IPS-20b (cell line): ENCODE results near the gene CSE1L.

Source experiments
- H3K27ac ChIP-seq: one replicate; pipeline ENCODE4 v1.5.1; 2013; ENCODE audit warnings: low read length
- H3K27me3 ChIP-seq: 2 replicates; pipeline ENCODE4 v1.6.1; 2013; ENCODE audit warnings: mild to moderate bottlenecking, low read length, inconsistent platforms; ENCODE audit not compliant: insufficient read depth
- H3K36me3 ChIP-seq: 2 replicates; pipeline ENCODE4 v1.6.1; 2013; ENCODE audit warnings: low read depth, mild to moderate bottlenecking, inconsistent platforms, low read length, moderate library complexity; ENCODE audit not compliant: insufficient read depth
- H3K4me1 ChIP-seq: 2 replicates; pipeline ENCODE4 v1.6.1; 2013; ENCODE audit warnings: mild to moderate bottlenecking, control low read depth, inconsistent platforms, low read length, moderate library complexity; ENCODE audit not compliant: insufficient read depth
- H3K4me3 ChIP-seq: 2 replicates; pipeline ENCODE4 v1.5.1; 2013; ENCODE audit warnings: mild to moderate bottlenecking, low read length, inconsistent platforms
- H3K9ac ChIP-seq: 2 replicates; pipeline ENCODE4 v1.6.1; 2013; ENCODE audit warnings: low read depth, mild to moderate bottlenecking, inconsistent platforms, low read length, moderate library complexity
- H3K9me3 ChIP-seq: 2 replicates; pipeline ENCODE4 v1.6.1; 2013; ENCODE audit warnings: mild to moderate bottlenecking, low read depth, low read length, inconsistent platforms; ENCODE audit not compliant: insufficient read depth

CSE1L gene

GRCh38 chr20:49030954-49031619 is 15.0 kb upstream of the CSE1L start:
- Histone ChIP-seq H3K4me3 (no peak overlapping the region), H3K36me3 (peaks cover 57% of the 10 kb centered on the region), H3K27ac (no peak overlapping the region), H3K9ac (no peak overlapping the region), H3K4me1 (no peaks in the 10 kb centered on the region), H3K27me3 (no peaks in the 10 kb centered on the region), H3K9me3 (no peaks in the 10 kb centered on the region)

DNA sequence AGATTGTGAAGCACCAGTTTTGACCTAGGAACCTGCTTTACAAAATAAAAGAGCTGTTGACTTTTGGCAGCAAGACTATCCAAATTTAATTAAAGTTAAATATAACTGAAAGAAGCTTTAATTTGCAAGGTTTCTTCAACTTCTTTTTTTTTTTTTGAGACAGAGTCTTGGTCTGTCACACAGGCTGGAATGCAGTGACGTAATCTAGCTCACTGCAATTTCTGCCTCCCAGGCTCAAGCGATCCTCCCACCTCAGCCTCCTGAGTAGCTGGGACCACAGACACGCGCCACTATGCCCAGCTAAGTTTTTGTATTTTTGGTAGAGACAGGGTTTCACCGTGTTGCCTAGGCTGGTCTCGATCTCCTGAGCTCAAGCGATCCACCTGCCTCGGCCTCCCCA is 13.7 kb upstream of the CSE1L start:
- no peaks in the 10 kb centered on the region for H3K27me3 ChIP-seq
- no peak overlapping the region for H3K9ac ChIP-seq
- H3K4me1 ChIP-seq = no peaks in the 10 kb centered on the region
- H3K27ac ChIP-seq = no peak overlapping the region
- no peaks in the 10 kb centered on the region for H3K9me3 ChIP-seq
- no peak overlapping the region for H3K4me3 ChIP-seq
- peaks cover 52% of the 10 kb centered on the region for H3K36me3 ChIP-seq

- Histone ChIP-seq H3K27me3 (no peaks in the 10 kb centered on the region), H3K36me3 (peaks cover 37% of the 10 kb centered on the region), H3K4me1 (no peaks in the 10 kb centered on the region), H3K4me3 (no peak overlapping the region), H3K27ac (no peak overlapping the region), H3K9me3 (no peaks in the 10 kb centered on the region), H3K9ac (no peak overlapping the region)
Observed at GRCh38 chr20:49034070-49034732, 11.9 kb upstream of the CSE1L start.

- Histone ChIP-seq H3K27me3 (no peaks in the 10 kb centered on the region), H3K9me3 (no peaks in the 10 kb centered on the region), H3K4me1 (no peaks in the 10 kb centered on the region), H3K36me3 (peaks cover 21% of the 10 kb centered on the region), H3K9ac (no peak overlapping the region), H3K4me3 (no peak overlapping the region), H3K27ac (no peak overlapping the region)
Observed at GRCh38 chr20:49037962-49038387, 8.1 kb upstream of the CSE1L start.

- Histone ChIP-seq H3K4me3 (no peak overlapping the region), H3K9me3 (no peaks in the 10 kb centered on the region), H3K27ac (no peak overlapping the region), H3K27me3 (no peaks in the 10 kb centered on the region), H3K36me3 (peaks cover 3% of the 10 kb centered on the region; the same call in 1 of the 2 replicates), H3K9ac (no peak overlapping the region), H3K4me1 (no peaks in the 10 kb centered on the region)
Observed at GRCh38 chr20:49039854-49040253, 6.3 kb upstream of the CSE1L start.

GRCh38 chr20:49043000-49043399 is 3.1 kb upstream of the CSE1L start:
- Histone ChIP-seq H3K9me3 (no peaks in the 10 kb centered on the region), H3K36me3 (peaks cover 7% of the 10 kb centered on the region; the same call in 1 of the 2 replicates), H3K9ac (no peak overlapping the region), H3K4me3 (no peak overlapping the region), H3K4me1 (peaks cover 3% of the 10 kb centered on the region; the same call in 1 of the 2 replicates), H3K27ac (no peak overlapping the region), H3K27me3 (no peaks in the 10 kb centered on the region)

DNA sequence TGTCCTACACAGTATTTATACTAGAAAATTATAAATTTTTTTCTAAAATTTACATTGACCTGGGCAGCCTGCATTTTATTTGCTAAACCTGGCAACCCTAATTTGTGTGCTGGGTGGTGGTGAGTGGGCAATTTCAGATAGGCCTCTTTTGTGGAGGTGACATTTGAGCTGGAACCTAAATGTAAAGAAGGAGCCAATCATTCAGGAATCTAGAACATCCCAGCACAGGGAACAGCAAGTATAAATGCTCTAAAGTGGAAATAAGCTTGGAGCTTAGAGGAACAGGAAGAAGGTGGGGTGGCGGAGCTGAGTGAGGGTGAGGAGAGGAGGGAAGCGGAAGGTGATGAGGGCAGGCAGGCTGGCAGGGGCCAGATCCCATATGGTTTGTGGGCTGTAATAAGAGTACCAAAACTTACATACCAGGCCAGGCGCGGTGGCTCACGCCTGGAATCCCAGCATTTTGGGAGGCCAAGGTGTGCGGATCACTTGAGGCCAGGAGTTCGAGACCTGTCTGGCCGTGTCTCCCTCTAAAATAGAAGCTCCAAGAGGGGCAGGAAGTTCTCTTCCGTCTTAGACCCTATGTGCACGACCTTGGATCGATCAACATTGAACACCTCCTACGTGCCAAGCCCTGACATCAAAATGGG is 549 bp upstream of the CSE1L start:
- H3K27ac ChIP-seq = peak overlapping the region; percentile 90
- peak overlapping the region; percentile 98 for H3K4me3 ChIP-seq
- peaks cover 26% of the 10 kb centered on the region for H3K36me3 ChIP-seq
- peak overlapping the region; percentile 100 for H3K9ac ChIP-seq
- peaks cover 7% of the 10 kb centered on the region; the same call in 1 of the 2 replicates for H3K4me1 ChIP-seq
- H3K9me3 ChIP-seq = no peaks in the 10 kb centered on the region
- no peaks in the 10 kb centered on the region for H3K27me3 ChIP-seq

GRCh38 chr20:49052334-49052733 is 6.2 kb downstream of the CSE1L start:
- H3K4me3 ChIP-seq = peak overlapping the region; percentile 21; the same call in 1 of the 2 replicates
- H3K9me3 ChIP-seq = no peaks in the 10 kb centered on the region
- no peaks in the 10 kb centered on the region for H3K27me3 ChIP-seq
- H3K4me1 ChIP-seq = peaks cover 13% of the 10 kb centered on the region
- H3K36me3 ChIP-seq = peaks cover 62% of the 10 kb centered on the region
- H3K9ac ChIP-seq = no peak overlapping the region
- no peak overlapping the region for H3K27ac ChIP-seq

DNA sequence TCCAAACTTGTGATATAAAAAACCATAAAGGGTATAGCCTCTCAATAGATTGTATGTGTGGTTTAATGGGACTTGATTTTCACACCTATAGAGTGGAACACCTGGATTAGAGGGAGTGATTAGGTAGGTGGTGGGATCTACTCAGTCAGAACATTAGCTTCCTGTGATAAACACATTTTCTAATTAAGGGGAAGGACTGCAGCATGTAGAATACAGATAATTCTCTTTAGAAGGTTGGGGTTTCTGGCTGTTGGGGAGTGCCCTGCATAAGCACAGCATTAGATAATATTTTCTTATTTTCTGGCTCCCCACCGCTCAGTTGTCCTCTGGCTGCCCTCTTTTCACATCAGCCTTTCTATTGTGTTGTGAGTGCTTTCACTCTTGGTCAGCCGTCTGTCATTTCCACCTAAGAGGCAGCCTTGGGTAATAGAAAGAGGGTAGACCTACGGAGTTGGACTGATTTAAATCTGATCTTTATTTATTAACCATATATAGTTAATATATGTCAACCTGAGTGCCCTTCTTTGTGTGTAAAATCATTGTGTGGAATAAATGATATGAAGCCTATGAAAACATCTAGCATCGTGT is 8.0 kb downstream of the CSE1L start:
- Histone ChIP-seq H3K36me3 (peaks cover 64% of the 10 kb centered on the region), H3K4me3 (no peak overlapping the region), H3K27ac (no peak overlapping the region), H3K9me3 (no peaks in the 10 kb centered on the region), H3K4me1 (peaks cover 6% of the 10 kb centered on the region), H3K9ac (no peak overlapping the region), H3K27me3 (no peaks in the 10 kb centered on the region)

DNA sequence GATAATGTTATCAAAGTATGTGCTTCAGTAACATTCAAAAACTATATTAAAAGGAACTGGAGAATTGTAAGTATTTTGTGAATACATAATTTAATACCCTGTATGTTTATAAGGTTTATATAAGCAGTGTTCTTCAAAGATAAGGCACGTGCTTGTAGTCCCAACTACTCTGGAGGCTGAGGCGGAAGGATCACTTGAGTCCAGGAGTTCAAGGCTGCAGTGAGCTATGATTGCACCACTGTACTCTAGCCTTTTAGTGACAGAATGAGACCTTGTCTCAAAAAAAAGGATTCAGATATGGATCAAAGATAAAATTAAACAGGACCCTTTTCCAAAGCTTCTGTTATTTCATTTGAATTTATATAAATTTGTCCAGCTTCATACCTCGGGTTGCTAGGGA is 17.2 kb downstream of the CSE1L start:
- H3K4me1 ChIP-seq = no peaks in the 10 kb centered on the region
- H3K4me3 ChIP-seq = no peak overlapping the region
- H3K27me3 ChIP-seq = no peaks in the 10 kb centered on the region
- no peak overlapping the region for H3K9ac ChIP-seq
- no peak overlapping the region for H3K27ac ChIP-seq
- H3K36me3 ChIP-seq = peaks cover 95% of the 10 kb centered on the region
- H3K9me3 ChIP-seq = no peaks in the 10 kb centered on the region

DNA sequence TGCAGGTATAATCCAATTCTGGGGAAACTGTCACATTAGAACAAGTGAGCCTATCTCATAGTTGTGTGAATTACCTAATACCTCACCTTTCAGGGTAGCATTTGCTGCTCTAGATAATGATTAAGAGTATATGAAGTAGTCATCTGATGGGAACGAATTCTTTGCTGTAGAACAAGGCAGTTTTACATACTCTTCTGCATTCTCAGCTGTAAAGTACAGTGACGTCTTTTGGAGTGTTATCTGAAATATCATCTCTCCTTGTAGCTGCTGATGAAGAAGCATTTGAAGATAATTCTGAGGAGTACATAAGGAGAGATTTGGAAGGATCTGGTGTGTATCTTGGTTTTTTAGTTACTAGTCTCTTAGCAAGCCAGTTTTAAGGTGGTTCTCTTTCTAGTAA is 28.4 kb downstream of the CSE1L start:
- peaks cover 99% of the 10 kb centered on the region for H3K36me3 ChIP-seq
- H3K27me3 ChIP-seq = no peaks in the 10 kb centered on the region

More for the DNA sequence above, 28.4 kb downstream of the CSE1L start:
- Histone ChIP-seq H3K4me1 (no peaks in the 10 kb centered on the region), H3K4me3 (no peak overlapping the region), H3K9ac (no peak overlapping the region), H3K9me3 (no peaks in the 10 kb centered on the region), H3K27ac (no peak overlapping the region)
